Measurements from ENCODE around the gene SKA1. TPM values are rescaled to one million over a fixed set of nuclear protein-coding genes. Genes with fewer than 3 reads are reported as not detected.
"Not testable (repeated sequence)": the region's sequence is repeated elsewhere in the genome, so short reads cannot be mapped to it uniquely, and the experiment has no call there.

The SKA1 gene
- total RNA-seq, 1 experiment from 2014 or later, result 48.2 TPM

GRCh38 chr18:50395093-50395492 is 20.2 kb downstream of the SKA1 start:
- DNase-seq (ENCODE audit: low read depth), result no peak

DNA sequence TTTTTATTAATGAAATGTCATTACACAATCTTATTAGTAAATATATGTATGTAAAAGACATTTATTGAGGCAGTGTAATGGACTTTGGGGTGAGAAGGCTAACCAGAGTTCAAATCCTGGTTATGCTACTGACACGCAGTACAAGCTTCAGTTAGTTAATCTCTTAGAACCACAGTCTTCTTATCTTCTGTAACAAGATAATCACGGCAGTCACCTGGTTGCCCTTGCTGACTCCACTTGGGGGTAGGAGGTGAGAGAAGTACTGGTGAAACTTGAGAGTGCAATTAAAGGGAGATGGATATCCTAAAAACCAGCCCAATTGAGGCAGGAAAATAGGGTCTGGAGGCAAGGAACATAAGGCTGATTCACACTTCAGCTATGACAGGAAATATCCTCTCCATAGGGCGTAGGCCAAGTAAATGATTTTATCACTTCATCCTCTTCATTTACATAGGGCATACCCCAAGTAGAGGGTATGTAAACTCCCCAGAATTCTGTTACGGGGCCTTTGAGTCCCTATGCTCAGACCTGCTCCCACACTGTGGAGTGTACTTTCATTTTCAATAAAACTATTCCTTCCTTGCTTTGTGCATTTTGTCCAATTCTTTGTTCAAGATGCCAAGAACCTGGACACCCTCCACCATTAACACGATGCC is 21.3 kb downstream of the SKA1 start:
- DNase-seq (ENCODE audit: low read depth), result no peak

- no peak for DNase-seq (ENCODE audit: low read depth)
Observed at GRCh38 chr18:50397023-50397422, 22.2 kb downstream of the SKA1 start.

GRCh38 chr18:50398099-50398498 is 23.3 kb downstream of the SKA1 start:
- no peak for DNase-seq (ENCODE audit: low read depth)

GRCh38 chr18:50398947-50399346 is 24.1 kb downstream of the SKA1 start:
- no peak for DNase-seq (ENCODE audit: low read depth)

GRCh38 chr18:50399582-50399981 is 24.7 kb downstream of the SKA1 start:
- DNase-seq (ENCODE audit: low read depth), result no peak

DNA sequence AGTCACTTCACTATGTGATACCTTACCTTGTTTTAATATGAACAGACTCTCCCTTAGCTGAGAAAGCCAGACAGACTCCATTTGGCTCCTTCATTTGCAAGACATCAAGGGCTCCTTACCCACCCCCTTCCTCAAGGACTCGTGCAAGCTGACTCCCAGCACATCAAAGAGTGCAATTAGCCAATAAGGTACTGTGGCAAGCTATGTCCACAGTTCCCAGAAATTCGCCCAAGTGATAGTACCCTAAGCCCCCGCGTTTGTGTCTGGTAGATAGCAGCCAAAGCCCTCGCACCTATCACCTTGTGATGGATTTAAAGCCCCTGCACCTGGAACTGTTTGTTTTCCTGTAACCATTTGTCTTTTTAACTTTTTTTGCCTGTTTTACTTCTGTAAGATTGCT is 25.6 kb downstream of the SKA1 start:
- DNase-seq (ENCODE audit: low read depth), result not testable (repeated sequence)

DNA sequence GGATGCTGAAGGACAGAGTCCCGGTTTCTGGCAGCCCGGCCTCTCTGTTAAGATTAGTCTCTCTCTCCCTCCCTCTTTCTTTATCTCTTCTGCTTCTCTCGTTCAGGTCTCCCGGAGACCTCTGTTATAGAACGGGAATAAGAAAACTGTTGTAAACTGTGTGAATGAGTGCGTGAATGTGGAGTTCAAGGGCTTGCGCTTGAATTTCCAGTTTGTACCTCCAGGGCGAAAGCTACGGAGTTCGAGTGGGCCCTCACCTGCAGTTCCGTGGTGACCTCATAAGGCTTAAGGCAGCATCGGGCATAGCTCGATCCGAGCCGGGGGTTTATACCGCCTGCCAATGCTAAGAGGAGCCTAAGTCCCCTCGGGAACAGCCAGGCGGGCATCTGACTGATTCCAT is 26.4 kb downstream of the SKA1 start:
- no peak for DNase-seq (ENCODE audit: low read depth)

DNA sequence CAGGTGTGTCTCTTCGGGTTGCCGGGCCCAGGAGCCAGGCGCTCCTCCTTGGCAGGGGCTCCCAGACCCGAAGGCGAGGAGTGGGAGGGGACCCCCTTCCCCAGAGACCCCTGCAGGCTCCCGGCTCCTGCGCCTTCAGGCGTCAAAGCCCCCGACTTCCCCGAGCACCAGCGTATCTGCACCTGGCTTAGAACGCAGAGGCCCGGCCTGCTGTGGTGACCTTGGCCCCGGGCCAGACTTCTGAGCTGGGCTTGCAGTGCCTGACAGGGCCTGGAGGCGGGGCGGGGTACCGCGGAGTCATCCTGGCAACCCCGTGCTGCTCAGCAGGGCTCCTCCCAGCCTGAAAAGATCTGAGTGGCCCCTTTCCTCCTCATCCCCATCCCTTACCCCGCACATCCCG is 27.0 kb downstream of the SKA1 start:
- DNase-seq (ENCODE audit: low read depth), result peak; percentile 37

DNA sequence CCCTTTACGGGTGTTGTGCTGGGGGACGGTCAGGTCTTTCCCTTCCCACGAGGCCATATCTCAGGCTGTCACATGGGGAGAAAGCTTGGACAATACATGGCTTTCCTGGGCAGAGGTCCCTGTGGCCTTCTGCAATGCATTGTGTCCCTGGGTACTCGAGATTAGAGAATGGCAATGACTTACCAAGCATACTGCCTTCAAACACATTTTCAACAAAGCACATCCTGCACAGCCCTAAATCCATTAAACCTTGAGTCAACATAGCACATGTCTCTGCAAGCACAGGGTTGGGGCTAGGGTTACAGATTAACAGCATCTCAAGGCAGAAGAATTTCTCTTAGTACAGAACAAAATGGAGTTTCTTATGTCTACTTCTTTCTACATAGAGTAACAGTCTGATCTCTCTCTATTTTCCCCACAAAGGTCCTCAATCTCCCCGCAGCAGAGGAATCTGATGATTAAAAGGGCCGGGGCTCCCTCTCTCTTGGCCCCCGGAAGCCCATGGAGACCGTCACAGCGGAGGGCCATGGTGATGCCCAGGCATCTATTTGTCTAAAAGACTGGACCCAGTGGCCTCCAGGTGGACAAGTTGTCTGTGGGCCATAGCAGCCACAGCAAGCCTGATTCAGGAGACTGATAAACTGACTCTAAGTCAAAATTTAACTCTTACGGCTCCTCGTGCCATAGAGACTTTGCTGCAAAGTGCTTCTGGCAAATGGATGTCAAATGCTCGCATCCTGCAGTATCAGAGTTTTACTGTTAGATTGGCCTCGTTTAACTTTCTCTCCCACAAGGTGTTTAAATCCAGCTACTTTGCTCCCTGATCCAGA is 30.1 kb downstream of the SKA1 start:
- not testable (repeated sequence) for DNase-seq (ENCODE audit: low read depth)

GRCh38 chr18:50405582-50406271 is 30.9 kb downstream of the SKA1 start:
- no peak for DNase-seq (ENCODE audit: low read depth)

DNA sequence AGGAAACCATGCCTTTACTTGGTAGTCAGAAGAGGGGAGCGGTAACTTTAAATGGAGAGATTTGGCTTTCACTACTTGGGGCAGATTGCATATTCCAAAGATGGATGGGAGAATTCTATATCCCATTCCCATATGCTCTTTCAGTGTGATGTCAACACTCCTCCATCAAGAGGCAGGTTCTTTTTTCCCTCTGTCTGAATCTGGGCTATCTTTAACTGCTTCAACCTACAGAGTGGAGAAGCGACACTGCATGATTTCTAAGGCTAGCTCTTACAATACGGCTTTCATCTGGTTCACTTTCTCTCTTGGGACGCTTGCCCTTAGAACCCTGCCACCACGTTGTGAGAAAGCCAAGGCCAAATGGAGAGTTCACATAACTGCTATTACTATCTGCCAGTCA is 34.4 kb downstream of the SKA1 start:
- no peak for DNase-seq (ENCODE audit: low read depth)

- peak; percentile 7 for DNase-seq (ENCODE audit: low read depth)
Observed at GRCh38 chr18:50410008-50410407, 35.2 kb downstream of the SKA1 start.

DNA sequence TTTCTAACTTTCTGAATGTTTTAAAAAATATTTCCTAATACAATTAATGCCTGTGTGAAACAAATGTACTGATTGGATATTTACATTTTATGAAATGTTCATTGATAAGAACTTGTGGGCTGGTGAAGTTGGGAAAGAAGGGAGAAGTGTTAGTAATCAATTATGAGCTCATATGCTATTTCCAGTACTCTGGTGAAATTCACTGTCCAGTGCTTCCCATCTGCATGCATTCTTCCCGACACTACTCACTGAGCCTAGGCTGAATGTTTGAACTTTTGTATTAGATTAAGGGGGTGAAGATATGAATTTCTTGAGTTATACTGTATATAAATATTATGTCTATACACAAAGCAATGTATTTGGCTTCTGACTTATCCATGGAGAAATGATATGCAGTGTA is 36.0 kb downstream of the SKA1 start:
- no peak for DNase-seq (ENCODE audit: low read depth)

DNA sequence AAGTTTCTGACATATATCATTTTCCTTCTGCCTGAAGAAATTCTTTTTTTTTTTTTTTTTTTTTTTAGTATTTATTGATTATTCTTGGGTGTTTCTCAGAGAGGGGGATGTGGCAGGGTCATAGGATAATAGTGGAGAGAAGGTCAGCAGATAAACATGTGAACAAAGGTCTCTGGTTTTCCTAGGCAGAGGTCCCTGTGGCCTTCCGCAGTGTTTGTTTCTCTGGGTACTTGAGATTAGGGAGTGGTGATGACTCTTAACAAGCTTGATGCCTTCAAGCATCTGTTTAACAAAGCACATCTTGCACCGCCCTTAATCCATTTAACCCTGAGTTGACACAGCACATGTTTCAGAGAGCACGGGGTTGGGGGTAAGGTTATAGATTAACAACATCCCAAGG is 42.0 kb downstream of the SKA1 start:
- DNase-seq (ENCODE audit: low read depth), result not testable (repeated sequence)

DNA sequence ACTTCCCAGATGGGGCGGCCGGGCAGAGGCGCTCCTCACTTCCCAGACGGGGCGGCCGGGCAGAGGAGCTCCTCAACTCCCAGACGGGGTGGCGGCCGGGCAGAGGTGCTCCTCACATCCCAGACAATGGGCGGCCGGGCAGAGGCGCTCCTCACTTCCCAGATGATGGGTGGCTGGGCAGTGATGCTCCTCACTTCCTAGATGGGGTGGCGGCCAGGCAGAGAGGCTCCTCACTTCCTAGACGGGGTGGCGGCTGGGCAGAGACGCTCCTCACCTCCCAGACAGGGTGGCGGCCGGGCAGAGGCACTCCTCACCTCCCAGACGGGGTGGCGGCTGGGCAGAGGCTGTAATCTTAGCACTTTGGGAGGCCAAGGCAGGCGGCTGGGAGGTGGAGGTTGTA is 42.9 kb downstream of the SKA1 start:
- DNase-seq (ENCODE audit: low read depth), result not testable (repeated sequence)

- DNase-seq (ENCODE audit: low read depth), result no peak
Observed at GRCh38 chr18:50418650-50419049, 43.8 kb downstream of the SKA1 start.

DNA sequence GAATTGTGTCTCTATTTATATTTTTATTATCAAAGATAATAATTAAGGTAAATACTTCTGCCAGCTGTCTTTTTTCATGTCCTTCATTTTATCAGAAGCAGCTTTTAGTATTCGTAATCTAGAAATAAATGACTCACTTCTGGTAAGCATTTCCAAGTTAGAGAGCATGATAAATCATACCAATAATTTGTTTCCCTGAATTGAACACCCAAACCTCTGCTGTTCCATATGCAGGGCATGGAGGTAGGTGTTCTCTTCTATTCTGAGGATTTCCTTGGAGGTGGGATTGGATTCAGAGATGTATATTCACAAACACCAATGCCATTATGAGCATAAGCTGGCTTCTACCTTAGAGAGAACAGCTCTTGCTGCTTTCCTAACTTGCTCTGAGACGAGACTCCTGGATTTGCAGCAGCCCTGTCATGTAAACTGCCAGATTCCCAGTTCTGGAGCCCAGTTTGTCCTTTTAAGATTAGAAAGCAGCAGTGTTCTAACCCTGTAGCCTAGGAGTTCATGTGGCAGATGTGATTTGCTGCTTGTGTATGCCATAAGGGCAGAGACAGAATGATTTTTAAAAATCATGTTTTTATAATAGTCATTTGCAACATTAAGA is 47.5 kb downstream of the SKA1 start:
- no peak for DNase-seq (ENCODE audit: low read depth)

DNA sequence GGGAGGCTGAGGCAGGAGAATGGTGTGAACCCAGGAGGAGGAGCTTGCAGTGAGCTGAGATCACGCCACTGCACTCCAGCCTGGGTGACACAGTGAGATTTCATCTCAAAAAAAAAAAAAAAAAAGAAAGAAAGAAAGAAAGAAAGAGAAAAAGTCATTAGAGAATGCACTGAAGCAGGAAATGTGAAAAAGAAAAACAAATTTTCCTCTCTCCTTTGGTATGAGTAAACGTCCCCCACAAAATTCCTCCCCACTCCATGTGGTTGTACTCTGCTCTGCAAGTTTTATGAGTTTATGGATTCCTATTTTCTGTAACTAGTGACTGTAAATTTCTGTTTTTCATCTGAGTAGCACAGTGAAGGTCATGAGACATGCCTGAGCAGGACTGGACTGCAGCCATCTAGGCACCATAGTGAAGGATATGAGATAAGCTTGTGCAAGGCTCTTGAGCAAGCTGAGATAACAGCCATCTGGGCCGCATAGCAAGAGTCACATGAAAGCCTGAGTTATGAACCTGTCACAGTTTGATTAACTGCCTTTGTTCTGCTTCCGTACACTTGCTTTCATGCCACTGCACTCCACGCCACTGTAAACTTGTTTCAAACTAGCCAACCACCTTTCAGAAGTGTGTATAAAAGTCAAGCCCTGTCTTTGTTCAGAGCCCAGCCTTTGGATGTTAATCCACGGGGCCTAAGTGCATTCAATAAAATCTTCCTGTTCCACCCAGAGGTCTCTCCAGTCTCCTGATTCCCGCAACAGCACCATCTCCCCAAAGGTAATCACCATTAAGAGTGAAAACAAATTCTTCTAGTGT is 50.2 kb downstream of the SKA1 start:
- DNase-seq (ENCODE audit: low read depth), result no peak

- no peak for DNase-seq (ENCODE audit: low read depth)
Observed at GRCh38 chr18:50427896-50428295, 53.0 kb downstream of the SKA1 start.

DNA sequence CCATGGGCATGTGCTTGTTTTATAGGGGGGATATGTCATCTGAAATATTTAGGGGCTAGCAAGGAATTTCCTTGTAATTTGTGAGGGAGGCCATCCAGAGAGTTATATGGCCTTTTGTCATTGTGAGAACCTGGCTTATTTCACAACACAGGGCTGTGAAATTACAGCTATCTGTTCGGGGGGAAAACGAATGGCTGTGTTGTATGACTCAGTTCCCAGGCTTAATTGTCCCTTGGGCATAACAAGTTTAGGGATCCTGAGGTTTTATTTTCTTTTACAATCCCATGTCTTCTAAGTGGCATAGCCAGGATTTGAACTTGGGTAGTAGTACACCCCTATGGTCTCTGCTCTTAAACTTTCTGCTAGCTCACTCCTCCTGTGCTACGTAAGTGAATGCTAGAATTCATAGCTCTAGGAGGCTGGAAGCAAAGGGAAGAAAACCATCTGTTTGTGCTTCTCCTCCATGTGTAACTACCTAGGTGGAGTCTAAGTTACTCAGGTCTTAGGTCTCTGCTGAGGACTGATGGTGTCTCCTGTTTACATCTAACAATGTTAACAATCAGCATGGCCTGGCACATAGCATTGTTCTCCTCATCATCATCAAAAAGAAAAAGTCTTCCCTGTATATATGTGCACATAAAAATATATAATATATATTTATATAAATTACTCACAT is 53.8 kb downstream of the SKA1 start:
- DNase-seq (ENCODE audit: low read depth), result no peak
